ENCODE measurements around the gene CDC42EP2.

DNA sequence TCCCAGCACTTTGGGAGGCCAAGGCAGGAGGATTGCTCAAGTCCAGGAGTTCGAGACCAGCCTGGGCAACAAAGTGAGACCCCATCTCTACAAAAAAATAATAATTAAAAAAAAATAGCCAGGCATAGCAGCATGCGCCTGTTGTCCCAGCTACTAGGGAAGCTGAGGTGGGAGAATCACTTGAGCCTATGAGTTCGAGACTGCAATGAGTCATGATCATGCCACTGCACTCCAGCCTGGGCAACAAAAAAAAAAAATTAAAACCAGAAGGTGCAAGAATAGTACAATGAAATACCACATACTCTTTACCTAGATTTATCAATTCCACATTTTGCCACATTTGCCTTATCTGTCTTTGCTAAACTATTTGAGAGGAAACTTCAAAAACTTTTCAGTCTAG, 27.2 kb downstream of the CDC42EP2 start:
- TF ChIP-seq, protein P1, sequence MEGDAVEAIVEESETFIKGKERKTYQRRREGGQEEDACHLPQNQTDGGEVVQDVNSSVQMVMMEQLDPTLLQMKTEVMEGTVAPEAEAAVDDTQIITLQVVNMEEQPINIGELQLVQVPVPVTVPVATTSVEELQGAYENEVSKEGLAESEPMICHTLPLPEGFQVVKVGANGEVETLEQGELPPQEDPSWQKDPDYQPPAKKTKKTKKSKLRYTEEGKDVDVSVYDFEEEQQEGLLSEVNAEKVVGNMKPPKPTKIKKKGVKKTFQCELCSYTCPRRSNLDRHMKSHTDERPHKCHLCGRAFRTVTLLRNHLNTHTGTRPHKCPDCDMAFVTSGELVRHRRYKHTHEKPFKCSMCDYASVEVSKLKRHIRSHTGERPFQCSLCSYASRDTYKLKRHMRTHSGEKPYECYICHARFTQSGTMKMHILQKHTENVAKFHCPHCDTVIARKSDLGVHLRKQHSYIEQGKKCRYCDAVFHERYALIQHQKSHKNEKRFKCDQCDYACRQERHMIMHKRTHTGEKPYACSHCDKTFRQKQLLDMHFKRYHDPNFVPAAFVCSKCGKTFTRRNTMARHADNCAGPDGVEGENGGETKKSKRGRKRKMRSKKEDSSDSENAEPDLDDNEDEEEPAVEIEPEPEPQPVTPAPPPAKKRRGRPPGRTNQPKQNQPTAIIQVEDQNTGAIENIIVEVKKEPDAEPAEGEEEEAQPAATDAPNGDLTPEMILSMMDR (IDR thresholded peaks at IDR 0.05), result no peak
- TF ChIP-seq POLR2A (IDR thresholded peaks at IDR 0.05), result no peak
- TF ChIP-seq POLR2AphosphoS5 (IDR thresholded peaks at IDR 0.05), result no peak
